GM12873 (cell line): ENCODE results near the gene DONSON.

ENCODE experiments used
- CTCF ChIP-seq: IDR thresholded peaks from 2 replicates; pipeline ENCODE4 v1.5.1; 2012; ENCODE audit warnings: low read depth, mild to moderate bottlenecking, moderate library complexity, low read length, control low read depth; ENCODE audit not compliant: insufficient read depth; ENCODE audit errors: missing control alignments

Gene DONSON

GRCh38 chr21:33531007-33531406 lies 57.5 kb downstream of the DONSON start:
- no peak for TF ChIP-seq CTCF
